Mesodermal cell (in vitro differentiated cells): ENCODE measurements around the gene CEP44.
"Not testable (repeated sequence)": the region's sequence is repeated elsewhere in the genome, so short reads cannot be mapped to it uniquely, and the experiment has no call there.

Experiments used
- H3K27ac ChIP-seq: 2 replicates; pipeline ENCODE4 v1.7.0; 2013; ENCODE audit warnings: mild to moderate bottlenecking, low read depth, low read length, moderate library complexity; ENCODE audit not compliant: severe bottlenecking
- H3K36me3 ChIP-seq: 2 replicates; pipeline ENCODE4 v1.7.1; 2013; ENCODE audit warnings: mild to moderate bottlenecking, low read length, moderate library complexity; ENCODE audit not compliant: control insufficient read depth, insufficient read depth
- H3K4me1 ChIP-seq: one replicate; pipeline ENCODE4 v1.7.1; 2013; ENCODE audit warnings: mild to moderate bottlenecking, low read length; ENCODE audit not compliant: insufficient read depth, control insufficient read depth, poor library complexity, severe bottlenecking
- H3K4me3 ChIP-seq: 2 replicates; pipeline ENCODE4 v1.7.0; 2013; ENCODE audit warnings: low read length, control low read depth, mild to moderate bottlenecking; ENCODE audit not compliant: insufficient read depth, poor library complexity, severe bottlenecking; ENCODE audit errors: extremely low read depth
- H3K9me3 ChIP-seq: 2 replicates; pipeline ENCODE4 v1.7.1; 2013; ENCODE audit warnings: mild to moderate bottlenecking, low read length, moderate library complexity; ENCODE audit not compliant: control insufficient read depth
- WGBS, 2 experiments: methylation state at CpG; one replicate each; pipeline ENCODE4 v1.1.5; 2013; ENCODE audit warnings: missing lambda C conversion rate in 2 of 2; ENCODE audit not compliant: insufficient coverage in 2 of 2; 5-methylcytosine and 5-hydroxymethylcytosine counted together

Gene CEP44

GRCh38 chr4:174256277-174256713, 27.4 kb upstream of the CEP44 start:
- Histone ChIP-seq H3K4me3 (no peak overlapping the region), H3K9me3 (no peaks in the 10 kb centered on the region), H3K27ac (no peak overlapping the region), H3K36me3 (no peaks in the 10 kb centered on the region), H3K4me1 (peaks cover 7% of the 10 kb centered on the region)
- WGBS, 2 experiments: no CpG with 5 or more reads among the region's 1 CpG

- Histone ChIP-seq H3K4me3 (no peak overlapping the region), H3K9me3 (no peaks in the 10 kb centered on the region), H3K27ac (no peak overlapping the region), H3K36me3 (no peaks in the 10 kb centered on the region), H3K4me1 (peaks cover 7% of the 10 kb centered on the region)
Observed at GRCh38 chr4:174259580-174259979, 24.1 kb upstream of the CEP44 start.

GRCh38 chr4:174260099-174260498, 23.6 kb upstream of the CEP44 start:
- Histone ChIP-seq H3K27ac (no peak overlapping the region), H3K36me3 (no peaks in the 10 kb centered on the region), H3K4me3 (no peak overlapping the region), H3K4me1 (peaks cover 7% of the 10 kb centered on the region), H3K9me3 (no peaks in the 10 kb centered on the region)
- 86 to 100% methylated on average over 1 of the region's 3 CpGs for WGBS, 2 experiments

- no CpG with 5 or more reads among the region's 1 CpG for WGBS, 2 experiments
- H3K9me3 ChIP-seq, H3K4me1 ChIP-seq, H3K27ac ChIP-seq, H3K4me3 ChIP-seq, H3K36me3 ChIP-seq: not testable (repeated sequence)
Observed at GRCh38 chr4:174261432-174261831, 22.3 kb upstream of the CEP44 start.

- WGBS, 2 experiments: 78 to 100% methylated on average over 1 to 2 of the region's 6 CpGs
- Histone ChIP-seq H3K4me3 (no peak overlapping the region), H3K36me3 (no peaks in the 10 kb centered on the region), H3K4me1 (no peaks in the 10 kb centered on the region), H3K27ac (no peak overlapping the region), H3K9me3 (no peaks in the 10 kb centered on the region)
Observed at GRCh38 chr4:174262624-174263444, 20.9 kb upstream of the CEP44 start.

GRCh38 chr4:174263445-174263736, 20.3 kb upstream of the CEP44 start:
- WGBS, 2 experiments: no CpG with 5 or more reads among the region's 3 CpGs
- no peaks in the 10 kb centered on the region for H3K36me3 ChIP-seq
- no peaks in the 10 kb centered on the region for H3K4me1 ChIP-seq
- no peak overlapping the region for H3K4me3 ChIP-seq
- no peak overlapping the region for H3K27ac ChIP-seq
- H3K9me3 ChIP-seq: no peaks in the 10 kb centered on the region

GRCh38 chr4:174265916-174266315, 17.8 kb upstream of the CEP44 start:
- Histone ChIP-seq H3K36me3 (no peaks in the 10 kb centered on the region), H3K4me1 (no peaks in the 10 kb centered on the region), H3K4me3 (no peak overlapping the region), H3K9me3 (no peaks in the 10 kb centered on the region), H3K27ac (no peak overlapping the region)
- 100% methylated on average over 1 to 2 of the region's 2 CpGs for whole genome bisulfite sequencing, 2 experiments

- Histone ChIP-seq H3K36me3 (no peaks in the 10 kb centered on the region), H3K4me1 (no peaks in the 10 kb centered on the region), H3K9me3 (no peaks in the 10 kb centered on the region), H3K27ac (no peak overlapping the region), H3K4me3 (no peak overlapping the region)
- 57 to 92% methylated on average over 1 to 2 of the region's 2 CpGs for WGBS, 2 experiments
Observed at GRCh38 chr4:174266416-174266815, 17.3 kb upstream of the CEP44 start.

GRCh38 chr4:174273930-174274329, 9.8 kb upstream of the CEP44 start:
- Histone ChIP-seq H3K4me3 (no peak overlapping the region), H3K4me1 (no peaks in the 10 kb centered on the region), H3K27ac (no peak overlapping the region), H3K36me3 (no peaks in the 10 kb centered on the region), H3K9me3 (no peaks in the 10 kb centered on the region)
- WGBS, 2 experiments: 87 to 91% methylated on average over 3 of the region's 5 CpGs

GRCh38 chr4:174274436-174274835, 9.3 kb upstream of the CEP44 start:
- Histone ChIP-seq H3K4me1 (no peaks in the 10 kb centered on the region), H3K9me3 (no peaks in the 10 kb centered on the region), H3K36me3 (no peaks in the 10 kb centered on the region), H3K4me3 (no peak overlapping the region), H3K27ac (no peak overlapping the region)
- no CpG with 5 or more reads among the region's 3 CpGs for WGBS, 2 experiments

GRCh38 chr4:174275101-174275500, 8.6 kb upstream of the CEP44 start:
- no peak overlapping the region for H3K4me3 ChIP-seq
- no peak overlapping the region for H3K27ac ChIP-seq
- no peaks in the 10 kb centered on the region for H3K4me1 ChIP-seq
- 50 to 88% methylated on average over 1 to 3 of the region's 3 CpGs for WGBS, 2 experiments
- no peaks in the 10 kb centered on the region for H3K36me3 ChIP-seq
- H3K9me3 ChIP-seq: no peaks in the 10 kb centered on the region
